GM15510 (cell line): ENCODE measurements around the gene TMEM131L.

ENCODE experiments used
- POLR2A ChIP-seq: IDR thresholded peaks from 3 replicates; pipeline ENCODE4 v1.6.1; 2011; ENCODE audit warnings: borderline replicate concordance; ENCODE audit not compliant: insufficient read length; ENCODE audit errors: extremely low read depth

Gene TMEM131L

DNA sequence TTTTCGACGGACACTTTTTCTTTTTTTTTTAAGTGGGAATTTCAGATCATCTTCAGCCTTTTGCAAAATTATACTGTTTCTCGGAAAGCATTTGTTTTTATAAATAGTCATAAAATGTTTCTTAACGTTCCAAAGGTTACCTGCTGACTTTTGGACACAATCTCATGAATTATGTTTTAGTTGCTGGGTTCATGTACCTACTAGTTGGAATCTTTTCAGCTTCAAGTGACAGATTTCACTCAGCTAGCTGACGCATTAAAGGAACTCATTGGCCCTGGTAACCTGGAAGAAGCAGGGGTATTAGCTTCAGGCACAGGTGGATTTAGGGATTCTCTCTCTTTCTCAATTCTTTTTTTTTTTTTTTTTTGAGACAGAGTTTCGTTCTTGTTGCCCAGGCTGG is 66.5 kb downstream of the TMEM131L start:
- TF ChIP-seq POLR2A: no peak

DNA sequence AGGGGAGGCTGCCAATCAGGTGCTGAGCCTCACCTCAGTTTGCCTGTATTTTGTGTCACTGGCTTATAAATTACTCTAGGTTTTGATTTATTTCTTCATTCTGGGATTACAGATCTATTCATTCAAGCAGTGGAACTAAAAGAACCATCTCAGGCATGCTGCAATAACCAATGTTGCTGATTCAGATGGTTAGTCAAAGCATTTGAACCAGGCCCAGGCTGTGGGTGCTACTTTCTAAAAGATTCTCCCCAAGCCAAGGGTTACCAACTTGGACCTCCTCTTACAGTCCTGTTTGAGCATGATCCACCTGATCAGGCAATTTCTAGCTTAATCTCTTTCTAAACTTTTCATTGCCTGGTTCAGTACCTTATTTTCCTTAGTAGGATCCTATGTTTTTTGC is 67.2 kb downstream of the TMEM131L start:
- no peak for TF ChIP-seq POLR2A

DNA sequence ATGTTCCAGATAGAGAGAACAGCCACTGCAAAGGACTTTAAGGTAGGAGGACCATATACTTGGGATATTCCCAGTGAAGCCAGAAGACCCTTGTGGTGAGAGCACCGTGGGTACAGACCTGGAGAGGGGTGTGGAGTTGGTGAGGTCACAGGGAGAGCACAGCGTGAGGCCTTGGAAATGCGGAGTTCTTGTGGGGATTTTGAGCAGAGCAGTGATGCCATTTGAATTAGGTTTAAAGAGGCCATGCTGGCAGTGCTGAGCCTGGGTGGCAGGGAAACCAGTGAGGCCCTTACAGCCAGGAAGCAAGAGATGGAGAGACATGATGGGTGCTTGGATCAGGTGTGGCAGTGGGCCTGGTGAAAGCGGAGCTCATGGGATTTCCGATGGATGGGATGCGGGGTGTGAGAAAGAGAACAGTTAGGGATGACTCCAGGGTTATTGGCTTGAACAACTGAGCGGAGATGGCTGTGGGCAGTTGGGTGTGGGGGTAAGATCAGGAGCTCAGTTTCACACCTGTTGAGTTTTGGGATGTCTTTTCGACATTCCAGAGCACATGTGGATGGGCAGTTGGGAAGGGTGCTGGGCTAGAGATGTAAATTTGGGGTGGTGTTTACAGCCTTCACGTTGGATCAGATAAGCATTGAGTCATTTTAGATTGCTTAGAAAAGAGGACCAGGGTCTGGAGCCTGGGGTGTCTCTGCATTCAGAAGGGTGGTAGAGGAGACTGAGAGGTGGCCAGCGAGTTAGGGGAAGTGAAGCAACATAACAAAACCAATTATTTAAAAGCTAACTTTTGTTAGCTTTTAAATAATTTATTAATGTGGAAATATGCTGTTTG is 68.9 kb downstream of the TMEM131L start:
- no peak for TF ChIP-seq POLR2A

DNA sequence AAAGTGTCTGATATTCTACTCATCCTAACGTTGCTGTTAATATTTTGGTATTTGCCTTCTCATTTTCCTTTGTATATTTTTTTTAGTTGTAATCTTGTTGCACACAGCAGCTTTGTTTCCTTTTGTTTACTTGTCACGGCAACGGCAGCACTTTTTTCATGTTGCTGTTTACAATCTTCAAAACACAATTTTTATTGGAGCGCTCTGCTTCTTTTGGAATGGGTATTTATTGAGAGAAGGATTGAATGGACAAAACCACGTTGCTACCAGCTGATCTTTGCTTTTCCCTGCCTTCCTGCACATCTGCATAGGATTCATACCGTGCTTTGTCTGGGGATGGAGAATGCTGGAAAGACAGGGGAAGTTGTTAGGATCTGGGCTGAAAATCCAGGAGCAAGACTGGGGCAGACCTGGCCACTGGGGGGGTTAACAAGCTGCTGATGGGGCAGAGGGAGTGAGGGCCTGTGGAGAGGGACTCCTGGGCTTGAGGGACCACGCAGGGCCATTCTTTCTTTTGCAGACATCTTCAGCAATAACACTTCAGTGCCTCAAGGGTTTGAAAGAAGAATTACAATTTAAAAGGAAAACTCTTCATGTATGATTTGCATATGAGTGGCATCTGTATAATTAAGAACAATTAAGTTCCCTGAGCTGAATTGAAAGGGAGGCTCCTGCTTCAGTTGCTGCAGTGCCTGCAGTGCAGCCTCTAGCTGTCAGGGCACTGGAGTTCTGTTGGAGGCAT is 69.8 kb downstream of the TMEM131L start:
- no peak for TF ChIP-seq POLR2A

DNA sequence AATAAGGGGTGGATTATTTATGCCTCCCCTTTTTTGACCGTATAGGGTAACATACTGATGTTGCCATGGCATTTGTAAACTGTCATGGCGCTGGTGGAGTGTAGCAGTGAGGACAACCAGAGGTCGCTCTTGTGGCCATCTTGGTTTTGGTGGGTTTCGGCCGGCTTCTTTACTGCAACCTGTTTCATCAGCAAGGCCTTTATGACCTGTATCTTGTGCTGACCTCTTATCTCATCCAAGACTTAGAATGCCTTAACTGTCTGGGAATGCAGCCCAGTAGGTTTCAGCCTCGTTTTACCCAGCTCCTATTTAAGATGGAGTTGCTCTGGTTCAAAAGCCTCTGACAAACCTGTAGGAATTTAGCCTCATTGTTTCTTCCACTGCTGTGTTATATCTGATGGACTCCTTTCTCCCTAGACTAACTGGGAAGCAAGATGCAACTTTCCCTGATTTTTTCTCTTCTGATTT is 71.4 kb downstream of the TMEM131L start:
- TF ChIP-seq POLR2A: no peak

DNA sequence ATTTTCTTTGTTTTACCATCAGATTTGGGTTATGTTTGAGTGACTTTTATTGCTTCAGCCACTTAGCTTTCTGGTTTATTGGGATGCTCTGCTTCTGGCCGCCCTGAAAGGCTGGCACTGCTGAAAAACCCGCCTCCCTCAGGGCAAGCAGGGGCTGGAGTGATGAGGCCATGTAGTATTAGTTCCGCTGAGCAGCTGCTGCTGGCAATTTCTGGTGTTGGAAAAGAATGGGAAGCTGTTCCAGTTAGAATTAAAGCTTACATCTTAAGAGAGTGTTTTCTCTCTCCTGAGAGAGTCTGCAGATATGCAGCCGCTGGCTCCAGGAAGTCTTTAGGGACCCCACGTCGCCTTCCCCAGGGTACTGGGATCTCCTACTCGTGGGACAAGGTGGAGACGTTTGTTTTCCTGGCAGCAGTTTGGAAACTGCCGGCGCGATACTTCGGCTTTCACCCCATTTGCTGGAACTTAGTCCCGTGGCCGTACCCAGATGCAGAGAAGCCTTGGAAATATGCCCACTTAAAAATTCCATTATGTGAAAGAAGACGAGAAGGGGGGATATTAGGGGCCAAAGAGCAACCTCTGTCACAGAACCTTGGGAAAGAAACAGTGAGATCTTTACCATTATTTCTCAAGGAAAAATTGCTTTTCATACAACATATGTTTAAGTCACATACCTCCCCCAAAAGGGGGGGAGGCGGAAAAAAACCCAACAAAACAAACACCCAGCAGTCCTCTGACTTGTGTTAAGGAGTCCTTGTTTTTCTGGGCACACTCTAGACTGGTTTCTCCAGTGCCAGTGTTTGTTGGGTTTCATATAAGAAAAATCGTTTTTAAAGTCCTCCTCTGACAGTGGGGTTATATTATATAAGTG is 72.6 kb downstream of the TMEM131L start:
- TF ChIP-seq POLR2A: no peak

DNA sequence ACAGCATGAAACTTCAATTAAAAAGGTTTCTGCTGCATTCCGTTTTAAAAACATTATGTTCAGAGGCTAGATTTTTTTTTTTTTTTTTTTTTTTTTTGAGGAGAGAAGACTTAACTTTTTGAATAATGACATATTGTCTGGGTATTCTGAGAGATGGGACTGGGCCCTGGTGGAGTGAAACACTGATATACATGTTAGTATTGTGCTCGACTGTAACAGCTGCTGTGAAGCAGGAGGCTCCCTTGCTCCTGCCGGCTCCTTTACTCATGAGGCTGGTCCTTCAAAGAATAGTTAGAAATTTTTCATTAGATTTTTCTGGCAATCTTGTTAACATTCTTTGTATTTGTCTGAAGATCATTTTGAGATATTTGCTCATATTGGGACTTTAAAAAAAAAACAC is 73.3 kb downstream of the TMEM131L start:
- TF ChIP-seq POLR2A: no peak

DNA sequence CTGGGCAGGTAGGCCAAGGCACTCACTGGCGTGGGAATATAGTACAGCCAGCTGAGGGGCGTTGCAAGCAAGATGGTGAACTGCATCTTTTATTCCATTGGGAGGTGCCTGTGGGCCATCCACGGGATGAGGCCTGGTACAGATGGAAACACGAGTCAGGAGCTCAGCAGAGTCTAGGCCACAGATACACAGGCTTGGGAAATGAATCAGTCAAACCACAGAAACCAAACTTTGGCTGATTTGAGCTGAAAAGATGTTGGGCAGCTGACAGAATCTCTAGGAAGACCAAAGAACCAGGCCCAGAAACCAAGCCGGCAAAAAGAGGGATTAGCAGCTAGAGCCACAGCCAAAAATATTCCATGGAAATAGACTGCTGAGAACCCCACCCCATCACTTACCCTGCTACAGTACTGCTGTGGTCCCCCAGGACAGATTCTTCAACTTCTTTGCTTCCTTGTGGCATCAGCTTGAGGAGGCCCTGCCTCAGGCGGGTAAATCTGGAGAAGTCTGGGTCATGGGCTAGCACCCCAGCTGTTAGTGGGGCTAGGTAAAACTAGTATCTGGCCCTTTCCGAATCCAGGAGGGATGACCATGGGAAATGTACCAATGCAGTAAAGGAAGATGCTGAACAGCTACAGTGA is 75.4 kb downstream of the TMEM131L start:
- TF ChIP-seq POLR2A: no peak

DNA sequence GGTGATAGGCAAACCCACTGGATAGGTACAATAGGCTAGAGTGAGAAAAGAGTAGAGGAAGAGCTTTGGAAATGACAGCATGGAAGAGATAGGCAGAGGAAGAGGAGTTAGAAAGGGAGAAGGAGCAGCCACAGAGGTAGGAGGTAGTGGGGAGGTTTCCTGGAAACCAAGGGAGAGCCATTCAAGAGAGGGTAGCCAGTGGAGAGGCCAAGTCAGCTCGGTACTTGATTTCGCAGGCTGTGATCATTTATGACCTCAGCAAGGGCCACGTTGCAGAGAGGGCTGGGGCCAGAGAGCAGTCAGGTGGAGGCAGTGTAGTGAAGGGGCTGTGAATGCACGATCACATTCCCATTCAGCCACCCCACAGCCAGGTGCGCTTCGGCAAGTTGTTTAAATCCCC is 76.0 kb downstream of the TMEM131L start:
- no peak for TF ChIP-seq POLR2A

DNA sequence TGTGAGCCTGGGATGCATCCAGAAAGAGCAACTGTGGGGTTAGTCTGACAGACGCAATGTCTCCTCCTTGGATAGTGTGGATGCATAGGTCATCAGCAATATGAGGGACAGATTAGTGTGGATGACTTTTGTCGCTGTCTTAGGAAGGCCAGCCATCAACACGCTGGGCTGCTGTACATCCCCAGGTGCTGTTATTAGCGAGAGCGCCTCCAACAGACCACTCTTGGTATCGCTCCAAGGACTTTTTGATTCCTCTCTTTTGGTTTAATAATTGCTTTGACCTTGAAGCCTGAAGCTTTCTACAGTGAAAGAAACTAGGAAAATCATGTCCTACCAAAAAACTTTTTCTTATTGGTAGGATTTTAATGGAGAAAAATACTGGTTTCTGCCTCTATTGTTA is 76.7 kb downstream of the TMEM131L start:
- TF ChIP-seq POLR2A: no peak

DNA sequence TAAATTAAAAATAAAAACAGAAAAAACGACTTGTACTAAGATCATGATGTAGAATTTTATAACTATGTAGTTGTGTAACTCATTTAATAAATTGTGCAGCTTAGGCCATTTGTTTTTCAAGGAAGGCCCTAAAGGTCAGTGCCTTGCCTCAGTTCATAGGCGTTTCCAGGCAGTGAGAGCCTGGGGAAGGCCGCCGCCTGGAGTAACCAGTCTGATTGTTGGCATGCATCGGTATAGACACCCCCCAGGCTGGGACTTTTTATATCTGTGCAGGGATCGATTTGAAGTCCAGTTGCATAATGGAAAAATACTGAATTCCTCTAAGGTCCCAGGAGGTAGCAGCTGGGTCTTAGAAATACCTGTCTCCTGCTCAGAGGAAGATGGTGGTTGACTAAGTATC is 77.2 kb downstream of the TMEM131L start:
- no peak for TF ChIP-seq POLR2A

DNA sequence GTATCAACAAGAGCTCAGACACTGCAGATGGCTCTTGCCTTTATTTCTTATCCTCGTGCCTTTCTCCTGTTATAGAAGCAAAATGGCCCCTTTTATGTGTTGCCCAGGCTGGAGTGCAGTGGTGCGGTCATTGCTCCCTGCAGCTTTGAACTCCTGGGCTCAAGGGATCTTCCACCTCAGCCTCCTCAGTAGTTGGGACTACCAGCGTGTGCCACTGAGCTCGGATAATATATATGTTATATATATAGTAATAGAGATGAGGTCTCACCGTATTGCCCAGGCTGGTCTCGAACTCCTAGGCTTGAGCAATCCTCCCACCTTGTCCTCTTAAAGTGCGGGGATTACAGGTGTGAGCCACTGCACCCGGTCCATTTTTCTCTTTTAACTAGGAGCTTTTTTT is 79.7 kb downstream of the TMEM131L start:
- no peak for TF ChIP-seq POLR2A

DNA sequence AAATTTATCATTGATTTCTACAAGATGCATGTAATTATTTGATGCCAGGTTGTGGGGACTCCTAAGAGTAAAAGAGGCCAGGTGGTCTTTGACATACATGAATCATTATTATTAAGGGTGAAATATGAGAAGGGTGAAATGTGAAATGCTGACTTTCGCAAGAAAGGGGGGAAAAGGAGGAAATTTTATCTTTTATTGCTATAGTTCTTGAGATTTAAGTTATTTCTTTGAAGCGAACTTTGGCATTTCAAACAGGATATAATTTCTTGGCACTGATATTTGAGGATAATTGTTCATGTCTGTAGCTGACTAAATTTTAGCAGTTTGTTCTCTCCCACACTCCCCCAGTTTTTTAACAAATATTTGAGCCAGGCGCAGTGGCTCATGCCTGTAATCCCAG is 80.1 kb downstream of the TMEM131L start:
- TF ChIP-seq POLR2A: no peak

DNA sequence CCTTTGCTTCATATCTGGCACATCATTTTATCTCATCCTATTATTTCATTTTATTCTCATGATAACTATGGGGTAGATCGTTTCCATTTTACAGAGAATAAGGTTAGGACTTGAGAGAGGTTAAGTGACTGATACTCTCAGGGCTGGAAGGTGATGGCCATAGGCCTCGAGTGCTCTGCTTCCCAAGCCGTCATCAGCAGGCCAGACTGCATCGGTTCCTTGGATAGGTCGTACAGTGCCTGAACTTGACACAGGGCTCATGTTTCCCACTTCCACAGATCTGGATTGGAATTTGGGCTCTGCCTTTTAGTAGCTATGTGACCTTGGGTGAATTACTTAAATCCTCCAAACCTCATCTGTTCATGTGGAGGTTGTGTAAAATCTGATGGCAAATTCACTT is 81.4 kb downstream of the TMEM131L start:
- no peak for TF ChIP-seq POLR2A
